PFSK-1 (cell line): ENCODE data around the gene TUBA4B.

Source experiments
- FOXP2 ChIP-seq: optimal IDR thresholded peaks from 2 replicates; pipeline ENCODE3; 2011; ENCODE audit warnings: borderline replicate concordance, control low read depth, inconsistent platforms; ENCODE audit not compliant: insufficient read depth; ENCODE audit errors: extremely low read length, extremely low read depth
- POLR2AphosphoS5 ChIP-seq: IDR thresholded peaks from 2 replicates; pipeline ENCODE4 v1.6.1; 2012; ENCODE audit warnings: low read depth, mild to moderate bottlenecking, control low read depth, low read length, moderate library complexity
- REST ChIP-seq, 2 experiments: IDR thresholded peaks; 2 replicates each; pipeline versions ENCODE4 v1.6.1 to v1.8.0; 2011 to 2012; ENCODE audit warnings: low read depth in 2 of 2, low read length in 2 of 2, control low read depth in 1 of 2, inconsistent platforms in 1 of 2, mild to moderate bottlenecking in 1 of 2, moderate library complexity in 1 of 2; ENCODE audit not compliant: insufficient read depth in 1 of 2
- SIN3A ChIP-seq: IDR thresholded peaks from 2 replicates; pipeline ENCODE4 v1.6.1; 2012; ENCODE audit warnings: mild to moderate bottlenecking, low read length, moderate library complexity, borderline replicate concordance; ENCODE audit not compliant: insufficient read depth
- TAF1 ChIP-seq: IDR thresholded peaks from 2 replicates; pipeline ENCODE4 v1.6.1; 2012; ENCODE audit warnings: low read length, control low read depth, borderline replicate concordance; ENCODE audit not compliant: insufficient read depth

Gene TUBA4B

DNA sequence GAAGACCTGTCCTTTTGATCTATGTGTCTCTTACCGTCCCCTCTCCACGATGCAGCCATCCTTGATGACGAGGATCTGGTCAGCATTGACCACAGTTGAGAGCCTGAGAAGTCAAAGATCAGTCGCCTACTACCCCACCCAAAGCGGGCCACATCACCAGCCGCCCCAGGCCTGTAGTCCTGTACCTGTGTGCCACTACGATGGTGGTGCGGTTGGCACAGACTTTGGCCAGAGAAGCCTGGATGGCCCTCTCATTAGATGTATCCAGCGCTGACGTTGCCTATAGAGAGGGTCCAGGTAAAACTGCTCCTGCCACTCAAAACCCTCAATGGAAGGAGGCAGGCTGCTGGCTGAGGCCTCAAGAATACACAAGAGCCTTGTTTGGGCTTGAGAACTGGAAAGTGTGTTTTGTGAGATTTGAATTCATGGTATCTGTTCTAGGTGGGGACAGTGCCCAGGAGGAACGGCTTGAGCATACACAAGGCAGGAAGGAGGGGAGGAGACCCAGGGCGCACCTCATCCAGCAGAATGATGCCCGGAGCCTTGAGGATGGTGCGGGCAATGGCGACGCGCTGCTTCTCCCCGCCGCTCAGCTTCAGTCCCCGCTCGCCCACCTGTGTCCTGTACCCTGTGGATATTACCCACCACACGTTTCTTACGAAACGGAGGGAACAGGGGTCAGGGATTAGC, 42.7 kb upstream of the TUBA4B start:
- TF ChIP-seq FOXP2 (no peak), SIN3A (no peak), TAF1 (no peak), POLR2AphosphoS5 (no peak), REST (IDR thresholded peaks at IDR 0.05; ENCODE audit: insufficient read depth in 1 of 2, low read depth in 2 of 2, low read length in 2 of 2) (no peak)

GRCh38 chr2:219210886-219211362, 42.1 kb upstream of the TUBA4B start:
- no peak for TF ChIP-seq FOXP2
- no peak for TF ChIP-seq TAF1
- no peak for TF ChIP-seq REST (IDR thresholded peaks at IDR 0.05; ENCODE audit: insufficient read depth in 1 of 2, low read depth in 2 of 2, low read length in 2 of 2)
- no peak for TF ChIP-seq SIN3A
- TF ChIP-seq POLR2AphosphoS5, result no peak

DNA sequence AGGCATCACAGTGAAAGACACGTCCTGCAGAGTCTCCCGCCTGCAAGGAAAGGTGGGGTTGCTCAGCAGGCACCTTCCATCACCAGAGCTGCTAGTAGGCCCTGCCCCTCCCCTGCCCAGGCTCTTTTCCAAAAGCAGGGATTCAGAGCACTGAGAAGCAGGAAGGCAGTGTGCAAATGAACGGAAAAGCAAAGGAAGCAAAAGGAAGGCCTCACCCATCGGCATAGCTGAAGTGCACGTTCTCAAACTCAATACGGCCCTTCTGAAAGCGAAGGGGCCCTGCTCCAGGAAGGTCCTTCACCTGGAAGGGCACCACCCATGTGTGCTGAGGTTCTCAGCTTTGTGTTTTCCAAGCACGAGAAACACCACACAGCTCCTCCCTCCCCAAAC, 40.0 kb upstream of the TUBA4B start:
- no peak for TF ChIP-seq FOXP2
- TF ChIP-seq SIN3A, result no peak
- TF ChIP-seq REST (IDR thresholded peaks at IDR 0.05; ENCODE audit: insufficient read depth in 1 of 2, low read depth in 2 of 2, low read length in 2 of 2), result no peak
- TF ChIP-seq POLR2AphosphoS5, result no peak
- no peak for TF ChIP-seq TAF1

- no peak for TF ChIP-seq POLR2AphosphoS5
- no peak for TF ChIP-seq FOXP2
- TF ChIP-seq REST (IDR thresholded peaks at IDR 0.05; ENCODE audit: insufficient read depth in 1 of 2, low read depth in 2 of 2, low read length in 2 of 2), result no peak
- TF ChIP-seq TAF1, result no peak
- no peak for TF ChIP-seq SIN3A
These were observed 39.5 kb upstream of the TUBA4B start for GRCh38 chr2:219213486-219214071.

DNA sequence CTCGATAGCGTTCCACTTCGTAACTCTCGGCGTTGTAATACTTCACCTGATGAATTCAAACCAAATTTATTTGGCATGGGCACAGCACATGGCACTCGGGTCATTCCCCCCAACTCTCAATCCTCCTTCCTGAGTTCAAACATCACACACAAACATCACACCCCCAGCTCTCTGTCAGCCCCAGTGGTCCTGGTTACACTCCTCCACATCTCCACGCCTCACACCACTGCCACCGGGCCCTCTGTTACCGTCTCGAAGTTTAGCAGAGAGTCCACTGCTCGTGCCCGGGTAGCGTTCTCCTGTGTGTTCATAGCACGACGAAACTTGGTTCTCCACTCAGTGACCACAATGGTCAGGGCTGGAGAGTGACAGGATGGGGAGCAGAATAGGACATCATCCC, 38.9 kb upstream of the TUBA4B start:
- TF ChIP-seq TAF1, result no peak
- TF ChIP-seq REST (IDR thresholded peaks at IDR 0.05; ENCODE audit: insufficient read depth in 1 of 2, low read depth in 2 of 2, low read length in 2 of 2), result no peak
- TF ChIP-seq SIN3A, result no peak
- TF ChIP-seq FOXP2, result no peak
- TF ChIP-seq POLR2AphosphoS5, result no peak
